HL-60/S4 treated with phorbol 12-myristate 13-acetate at 8.2 ng/mL for 4 days and 3 days (cell line): ENCODE measurements around the gene CDKN1C.
"Not testable (repeated sequence)": the region's sequence is repeated elsewhere in the genome, so short reads cannot be mapped to it uniquely, and the experiment has no call there.

Experiments used
- in situ Hi-C: fragments of 300-500 bp; cut with MboI; formaldehyde crosslinking; loops from 2 replicates; pipeline ENCODE4 v1.15.0; 2022; ENCODE audit warnings: low sequenced_read_pairs

Gene CDKN1C

GRCh38 chr11:2909133-2909902 lies 23.7 kb upstream of the CDKN1C start:
- in situ Hi-C loops, result no loop called here

- in situ Hi-C loops, result no loop called here
Observed at GRCh38 chr11:2908130-2908529, 22.6 kb upstream of the CDKN1C start.

DNA sequence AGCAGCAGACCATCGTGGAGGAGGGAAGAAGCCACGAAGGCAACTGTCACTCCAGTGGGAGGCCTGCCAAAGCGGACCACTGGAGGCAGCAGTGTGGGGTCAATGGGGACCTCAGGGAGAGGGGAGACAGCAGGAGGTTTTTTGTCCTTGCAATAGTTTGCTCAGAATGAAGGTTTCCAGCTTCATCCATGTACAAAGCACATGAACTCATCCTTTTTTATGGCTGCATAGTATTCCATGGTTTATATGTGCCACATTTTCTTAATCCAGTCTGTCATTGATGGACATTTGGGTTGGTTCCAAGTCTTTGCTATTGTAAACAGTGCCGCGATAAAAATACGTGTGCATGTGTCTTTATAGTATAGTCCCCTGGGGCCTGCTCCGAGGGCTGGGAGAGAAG lies 19.7 kb upstream of the CDKN1C start:
- in situ Hi-C loops, result not testable (repeated sequence)

GRCh38 chr11:2904153-2905052 lies 18.8 kb upstream of the CDKN1C start:
- in situ Hi-C loops, result no loop called here

DNA sequence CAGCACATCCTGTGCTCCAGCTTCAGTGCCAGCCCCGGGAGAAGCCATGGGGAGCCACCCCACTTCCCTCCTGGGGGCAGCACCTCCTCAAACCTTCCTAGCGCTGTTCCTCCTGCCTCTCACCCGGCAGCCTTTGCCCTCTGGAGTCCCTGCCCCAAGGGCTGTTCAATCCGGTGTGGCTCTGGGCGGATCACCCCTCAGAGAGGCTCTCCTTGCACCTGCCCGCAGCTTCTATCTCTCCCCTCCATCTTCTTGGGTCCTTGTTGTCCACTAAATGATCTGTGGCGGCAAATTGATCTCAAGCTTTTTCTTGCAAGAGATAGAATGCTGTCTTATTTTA lies 18.1 kb upstream of the CDKN1C start:
- in situ Hi-C loops, result no loop called here

GRCh38 chr11:2902784-2903671 lies 17.5 kb upstream of the CDKN1C start:
- in situ Hi-C loops, result no loop called here

- in situ Hi-C loops, result no loop called here
Observed at GRCh38 chr11:2901854-2902783, 16.5 kb upstream of the CDKN1C start.

DNA sequence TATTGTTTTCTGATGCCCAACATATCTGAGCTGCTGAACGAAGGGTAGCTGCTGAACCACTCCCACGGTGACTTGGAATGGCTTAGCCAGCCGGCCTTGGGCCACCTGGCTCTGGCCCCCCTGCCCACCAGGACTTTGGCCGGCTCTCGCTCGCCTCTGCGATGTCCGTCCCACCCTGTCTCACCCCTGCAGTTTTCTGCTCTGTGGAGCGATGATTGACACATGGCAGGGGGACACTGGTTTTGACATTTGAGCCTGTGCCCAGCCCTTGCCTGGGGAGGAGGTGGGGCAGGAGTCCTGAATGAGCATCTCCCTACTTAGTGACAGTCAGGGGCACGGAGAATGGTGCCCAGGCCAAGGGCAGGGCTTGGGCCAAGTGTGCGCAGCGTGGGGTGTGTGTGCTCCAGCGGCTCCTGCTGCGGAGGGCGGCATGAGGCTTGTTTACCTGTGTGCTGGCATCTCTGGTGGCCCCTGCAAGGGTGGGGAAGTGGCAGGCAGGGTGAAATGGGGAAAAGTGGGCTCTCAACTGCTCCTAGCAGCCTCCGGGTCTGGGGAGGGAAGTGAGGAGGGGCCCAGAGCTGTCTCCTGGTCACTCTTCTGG lies 15.7 kb upstream of the CDKN1C start:
- in situ Hi-C loops, result no loop called here

- in situ Hi-C loops, result no loop called here
Observed at GRCh38 chr11:2899080-2899783, 13.7 kb upstream of the CDKN1C start.

DNA sequence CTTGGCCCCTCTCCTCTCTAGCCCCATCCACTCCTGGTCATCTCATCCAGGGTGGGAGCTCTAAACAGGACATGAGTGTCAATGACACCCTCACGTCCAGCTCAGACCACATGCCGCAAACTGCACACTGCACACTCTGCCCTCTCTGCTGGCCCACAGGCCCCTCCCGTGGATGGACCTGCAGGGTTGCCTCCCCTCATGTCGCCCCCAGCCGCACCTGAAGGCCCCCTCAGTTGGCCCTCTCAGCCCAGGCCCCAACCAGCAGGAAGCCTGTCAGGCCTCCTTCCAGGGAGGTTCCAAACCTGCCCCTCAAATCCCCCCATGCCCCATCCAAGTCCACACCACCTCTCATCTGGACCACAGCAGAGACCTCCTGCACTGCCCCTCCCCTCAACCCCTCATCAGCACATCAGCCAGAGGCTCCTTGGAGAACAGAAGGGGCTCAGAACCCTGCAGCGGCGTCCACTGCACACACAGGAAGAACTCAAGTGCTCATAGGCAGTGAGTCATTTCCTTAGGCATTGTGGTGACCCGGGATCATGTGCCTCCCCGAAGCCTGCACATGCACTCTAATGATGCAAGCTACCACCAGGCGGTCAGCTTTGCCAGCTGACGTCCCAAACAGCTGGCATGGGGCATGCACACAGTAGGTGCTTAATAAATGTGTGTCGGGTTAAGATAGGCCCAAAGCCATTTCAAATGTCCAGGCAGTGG lies 12.9 kb upstream of the CDKN1C start:
- in situ Hi-C loops, result no loop called here

DNA sequence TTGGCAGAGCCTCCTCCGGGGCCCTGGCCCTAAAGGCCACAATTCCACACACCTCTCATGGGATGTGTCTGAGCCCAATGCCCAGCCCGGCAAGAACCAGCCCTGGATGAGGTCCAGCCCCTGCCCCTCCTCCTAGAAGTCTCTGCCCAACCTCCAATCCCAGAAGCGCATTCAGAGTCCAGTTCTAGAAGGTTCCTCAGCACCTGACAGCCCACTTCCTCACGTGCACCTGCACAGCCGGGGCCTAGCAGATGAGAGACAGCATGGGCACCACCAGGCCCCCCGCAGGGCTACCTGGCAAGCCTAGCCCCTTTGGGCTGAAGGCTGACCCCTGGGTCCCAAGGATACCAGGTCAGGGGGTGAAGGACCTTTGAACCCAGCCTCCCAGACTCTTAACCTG lies 11.5 kb upstream of the CDKN1C start:
- in situ Hi-C loops, result no loop called here

DNA sequence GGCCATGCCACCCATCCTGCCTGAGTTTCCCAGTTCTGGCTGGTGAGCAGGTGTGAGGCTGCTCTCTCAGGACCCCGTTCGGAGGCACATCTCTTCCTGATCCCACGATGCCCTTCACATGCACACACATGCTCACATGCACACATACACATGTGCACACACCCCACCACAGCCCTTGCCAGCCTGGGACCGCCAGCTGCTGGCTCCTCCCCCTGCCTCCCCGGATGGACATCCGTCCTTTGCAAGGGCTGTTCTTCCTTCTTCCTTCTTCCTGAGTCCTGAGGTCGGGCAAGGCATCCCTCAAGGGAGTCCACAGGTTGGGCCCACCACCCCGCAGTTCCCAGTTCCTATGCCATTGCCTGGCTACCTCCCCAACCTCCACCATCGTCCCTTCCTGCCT lies 10.5 kb upstream of the CDKN1C start:
- in situ Hi-C loops, result no loop called here

DNA sequence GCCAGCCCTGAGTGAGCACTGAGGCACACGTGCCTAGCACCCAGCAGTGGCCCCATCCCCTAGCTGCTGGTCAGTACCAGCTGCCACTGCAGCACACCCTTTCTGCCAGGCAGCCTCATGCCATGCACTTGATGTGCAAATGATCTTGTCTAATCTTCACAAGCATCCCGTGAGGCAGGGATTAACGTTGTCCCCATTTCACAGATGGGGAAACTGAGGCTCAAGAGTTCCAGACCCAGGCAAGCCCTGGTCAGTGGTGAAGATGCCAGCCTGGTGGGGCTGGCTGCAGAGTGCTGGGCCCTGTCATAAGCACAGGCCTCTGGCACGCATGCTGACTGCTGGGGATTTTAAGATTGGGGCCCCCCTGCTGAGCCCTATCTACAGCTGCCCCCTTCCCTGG lies 8.4 kb upstream of the CDKN1C start:
- in situ Hi-C loops, result no loop called here

GRCh38 chr11:2892967-2893528 lies 7.5 kb upstream of the CDKN1C start:
- in situ Hi-C loops, result no loop called here

- in situ Hi-C loops, result no loop called here
Observed at GRCh38 chr11:2892215-2892966, 6.8 kb upstream of the CDKN1C start.

DNA sequence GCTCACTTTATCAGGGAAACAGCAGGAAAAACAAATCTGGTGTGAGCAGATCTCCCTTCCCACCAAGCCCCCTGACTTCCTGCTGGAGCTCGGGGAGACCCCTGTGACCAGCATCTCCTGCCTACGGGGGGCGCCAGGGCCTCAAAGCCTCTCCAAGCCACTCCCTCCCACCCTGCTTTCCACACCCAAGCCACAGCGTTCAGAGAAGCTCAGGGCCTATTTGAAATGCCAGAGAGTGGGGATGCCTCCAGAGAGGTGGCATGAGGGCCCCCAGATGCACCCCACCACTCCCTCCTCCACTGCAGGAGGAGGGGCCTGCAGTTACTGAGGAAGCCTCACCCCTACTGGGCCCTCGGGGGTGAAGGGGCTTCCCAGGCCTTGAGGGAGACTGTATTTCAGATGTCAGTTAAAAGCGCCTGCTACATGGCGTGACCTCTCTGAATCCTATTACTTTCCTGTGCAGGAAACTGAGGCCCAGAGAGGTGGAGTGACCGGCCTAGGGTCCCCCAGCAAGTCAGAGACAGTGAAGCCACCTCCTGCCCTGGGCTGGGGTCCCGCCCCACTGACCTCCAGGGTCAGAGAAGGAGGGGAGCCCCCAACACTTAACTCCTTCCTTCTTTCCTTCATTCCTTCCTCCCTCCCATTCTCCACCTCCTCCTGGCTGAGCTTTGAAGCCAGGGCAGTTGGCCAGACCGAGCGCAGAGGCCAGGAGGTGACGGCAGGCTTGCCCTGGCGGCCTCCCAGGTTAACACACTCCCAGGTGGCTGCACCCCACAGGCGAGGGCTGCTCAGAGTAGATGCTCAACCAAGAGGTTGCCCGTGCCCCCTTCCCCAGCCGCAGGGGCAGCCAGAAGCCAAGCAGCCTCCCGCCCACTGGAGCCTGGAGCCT lies 6.0 kb upstream of the CDKN1C start:
- in situ Hi-C loops, result no loop called here
